ENCODE results near the gene NCAPD2.
A peak's percentile ranks its signal among the peaks of the same experiment; 100 is the strongest.
"Not testable (repeated sequence)": the region's sequence is repeated elsewhere in the genome, so short reads cannot be mapped to it uniquely, and the experiment has no call there.

NCAPD2 gene

GRCh38 chr12:6465467-6466183, 28.3 kb upstream of the NCAPD2 start:
- DNase-seq, result peak; percentile 26

GRCh38 chr12:6466184-6466573, 27.7 kb upstream of the NCAPD2 start:
- no peak for DNase-seq

- not testable (repeated sequence) for DNase-seq
These were observed 27.2 kb upstream of the NCAPD2 start for GRCh38 chr12:6466751-6467150.

GRCh38 chr12:6467571-6468282, 26.2 kb upstream of the NCAPD2 start:
- DNase-seq, result not testable (repeated sequence)

GRCh38 chr12:6468283-6468575, 25.7 kb upstream of the NCAPD2 start:
- no peak for DNase-seq

- DNase-seq, result no peak
These were observed 24.8 kb upstream of the NCAPD2 start for GRCh38 chr12:6469092-6469491.

- no peak for DNase-seq
These were observed 24.1 kb upstream of the NCAPD2 start for GRCh38 chr12:6469609-6470374.

- peak; percentile 92 for DNase-seq
These were observed 23.3 kb upstream of the NCAPD2 start, which contains the start of gene VAMP1 for GRCh38 chr12:6470375-6471163. Gene VAMP1, minus strand, starts transcription at chr12:6470677. Its CDS starts 146 bp downstream, at chr12:6470531.

GRCh38 chr12:6471989-6472360, 21.9 kb upstream of the NCAPD2 start:
- no peak for DNase-seq

GRCh38 chr12:6472491-6472890, 21.4 kb upstream of the NCAPD2 start:
- DNase-seq, result no peak

- DNase-seq, result not testable (repeated sequence)
These were observed 18.5 kb upstream of the NCAPD2 start for GRCh38 chr12:6475233-6475975.

- no peak for DNase-seq
These were observed 17.4 kb upstream of the NCAPD2 start for GRCh38 chr12:6476489-6476888.

GRCh38 chr12:6477601-6478377, 16.1 kb upstream of the NCAPD2 start:
- DNase-seq, result not testable (repeated sequence)

- no peak for DNase-seq
These were observed 15.5 kb upstream of the NCAPD2 start for GRCh38 chr12:6478416-6478815.

- DNase-seq, result no peak
These were observed 5.7 kb upstream of the NCAPD2 start for GRCh38 chr12:6488240-6488639.

- no peak for DNase-seq
These were observed 4.5 kb upstream of the NCAPD2 start for GRCh38 chr12:6489449-6489848.

- not testable (repeated sequence) for DNase-seq
These were observed 3.2 kb upstream of the NCAPD2 start for GRCh38 chr12:6490673-6491072.

- peak; percentile 78 for DNase-seq
These were observed 935 bp upstream of the NCAPD2 start, which contains the start of gene MRPL51 for GRCh38 chr12:6492838-6493496. Gene MRPL51, minus strand, starts transcription at chr12:6493262. Its CDS starts 126 bp downstream, at chr12:6493136.

- DNase-seq, result no peak
These were observed 399 bp downstream of the NCAPD2 start for GRCh38 chr12:6494258-6494743.

GRCh38 chr12:6494968-6495367, 1.1 kb downstream of the NCAPD2 start:
- no peak for DNase-seq

GRCh38 chr12:6497291-6497690, 3.4 kb downstream of the NCAPD2 start:
- DNase-seq, result not testable (repeated sequence)
